NCI-H345 (cell line): ENCODE data around the gene SH2D7.

Source experiments
- DNase-seq: peaks from one replicate; lab custom pipeline; 2025; lab: John Stamatoyannopoulos, UW

The SH2D7 gene

GRCh38 chr15:78092261-78093041 is at the start of gene SH2D7:
Gene SH2D7 (plus strand): TSS chr15:78092561. CDS start chr15:78092585, 24 bp downstream.
- no peak for DNase-seq

- no peak for DNase-seq
Measured at GRCh38 chr15:78044407-78045155, 47.8 kb upstream of the SH2D7 start.

GRCh38 chr15:78045189-78045588 is 47.2 kb upstream of the SH2D7 start:
- DNase-seq: no peak

- no peak for DNase-seq
Measured at GRCh38 chr15:78046796-78047341, 45.5 kb upstream of the SH2D7 start.

GRCh38 chr15:78047761-78048627 is 44.4 kb upstream of the SH2D7 start:
- DNase-seq: no peak

- no peak for DNase-seq
Measured at GRCh38 chr15:78048628-78048920, 43.8 kb upstream of the SH2D7 start.

- no peak for DNase-seq
Measured at GRCh38 chr15:78049691-78050440, 42.5 kb upstream of the SH2D7 start.

- DNase-seq: no peak
Measured at GRCh38 chr15:78050441-78050809, 41.9 kb upstream of the SH2D7 start.

- no peak for DNase-seq
Measured at GRCh38 chr15:78050826-78051225, 41.5 kb upstream of the SH2D7 start.

- DNase-seq: no peak
Measured at GRCh38 chr15:78051596-78051995, 40.8 kb upstream of the SH2D7 start.

- no peak for DNase-seq
Measured at GRCh38 chr15:78052001-78052401, 40.4 kb upstream of the SH2D7 start.

- no peak for DNase-seq
Measured at GRCh38 chr15:78052545-78052944, 39.8 kb upstream of the SH2D7 start.

GRCh38 chr15:78054518-78054917 is 37.8 kb upstream of the SH2D7 start:
- DNase-seq: no peak

- DNase-seq: no peak
Measured at GRCh38 chr15:78054966-78055365, 37.4 kb upstream of the SH2D7 start.

GRCh38 chr15:78055919-78056713 is 36.2 kb upstream of the SH2D7 start:
- DNase-seq: no peak

- DNase-seq: no peak
Measured at GRCh38 chr15:78056714-78057269, 35.6 kb upstream of the SH2D7 start.

GRCh38 chr15:78057803-78058202 is 34.6 kb upstream of the SH2D7 start:
- no peak for DNase-seq

- DNase-seq: no peak
Measured at GRCh38 chr15:78058401-78058935, 33.9 kb upstream of the SH2D7 start.

GRCh38 chr15:78059110-78059839 is 33.1 kb upstream of the SH2D7 start:
- no peak for DNase-seq

GRCh38 chr15:78060232-78060631 is 32.1 kb upstream of the SH2D7 start:
- DNase-seq: no peak
